ENCODE data around the gene S100A9.

S100A9 gene

GRCh38 chr1:153389973-153390879 is 32.6 kb downstream of the S100A9 start:
- Histone ChIP-seq H3K4me1 (peaks cover 28 to 100% (median 86%) of the 10 kb centered on the region in 10 experiments), H3K36me3 (no peaks in the 10 kb centered on the region; a peak in 1 of 22 replicates), H3K27me3 (no peaks in the 10 kb centered on the region), H3K9ac (peak overlapping the region in 8 of 11 experiments; percentile 50 to 78 (median 70); a peak in 13 of 22 replicates), H3K27ac (peak overlapping the region in 9 of 11 experiments; percentile 53 to 99 (median 97); a peak in 18 of 22 replicates), H3K4me2 (peak overlapping the region in 9 of 11 experiments; percentile 26 to 95 (median 85); a peak in 18 of 22 replicates), H4K20me1 (no peaks in the 10 kb centered on the region), H3K9me3 (replicated peaks in 1 of 11) (no peaks in the 10 kb centered on the region), H3K4me3 (peak overlapping the region in 6 of 10 experiments; percentile 11 to 66 (median 46); a peak in 12 of 20 replicates)
- no peak for TF ChIP-seq Cebpa-rat (IDR thresholded peaks at IDR 0.05)

DNA sequence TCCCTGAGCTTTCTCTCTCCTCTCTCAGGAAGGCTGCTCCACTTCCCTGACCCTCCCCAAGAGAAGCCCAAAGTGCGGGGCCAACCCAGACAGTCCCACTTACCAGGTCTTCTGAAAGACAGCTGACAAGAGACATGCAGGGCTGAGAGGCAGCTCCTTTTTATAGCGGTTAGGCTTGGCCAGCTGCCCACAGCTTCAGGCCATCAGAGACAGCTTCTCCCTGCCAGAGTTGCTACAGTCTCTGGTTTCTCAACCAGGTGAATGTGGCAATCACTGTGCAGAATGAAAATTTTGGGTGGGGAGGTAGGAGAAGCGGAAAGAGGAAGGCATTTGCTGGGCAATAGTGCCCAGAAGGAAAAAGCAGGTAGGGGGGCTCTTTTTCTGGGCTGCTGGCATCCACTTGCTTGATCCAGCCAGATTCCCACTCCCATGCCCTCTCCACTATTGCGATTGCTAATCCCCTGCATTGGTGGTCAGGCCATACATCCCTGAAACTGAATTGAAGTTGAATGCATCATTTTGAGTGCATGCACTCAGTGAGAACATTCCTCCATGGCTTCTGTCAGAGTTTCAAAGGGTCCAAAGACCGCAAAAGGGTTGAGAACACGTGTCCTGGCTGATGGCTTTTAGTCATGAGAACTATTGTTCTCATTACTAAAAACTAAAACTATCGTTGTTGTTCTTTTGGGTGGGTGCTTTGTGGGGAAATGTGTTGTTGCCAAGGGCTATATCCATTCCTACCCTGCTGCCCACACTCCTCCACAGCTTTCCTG is 33.5 kb downstream of the S100A9 start, which contains the start of gene S100A8:
Gene S100A8 (minus strand): TSS at position 136 of the 773 bp plus-strand sequence. CDS start 538 bp downstream, outside the sequence.
- peak within 1 kb of the TSS in 6 of 10 experiments; percentile 11 to 66 (median 46); a peak in 12 of 20 replicates for H3K4me3 ChIP-seq
- peak within 1 kb of the TSS in 9 of 11 experiments; percentile 26 to 95 (median 85); a peak in 18 of 22 replicates for H3K4me2 ChIP-seq
- peak within 1 kb of the TSS in 9 of 11 experiments; percentile 53 to 99 (median 97); a peak in 18 of 22 replicates for H3K27ac ChIP-seq
- TF ChIP-seq Cebpa-rat (IDR thresholded peaks at IDR 0.05): peak in 3 of 11 experiments; percentile 38 to 56 (median 43); a peak in 4 of 22 replicates
- peaks cover 29 to 100% (median 86%) of the 10 kb centered on the region in 10 experiments for H3K4me1 ChIP-seq
- H3K9ac ChIP-seq: peak within 1 kb of the TSS in 8 of 11 experiments; percentile 50 to 78 (median 70); a peak in 13 of 22 replicates
- no peaks in the 10 kb centered on the region; a peak in 1 of 22 replicates for H3K36me3 ChIP-seq
- H3K9me3 ChIP-seq (replicated peaks in 1 of 11): no peaks in the 10 kb centered on the region
- H3K27me3 ChIP-seq: no peaks in the 10 kb centered on the region
- H4K20me1 ChIP-seq: no peaks in the 10 kb centered on the region

GRCh38 chr1:153392258-153392657 is 34.6 kb downstream of the S100A9 start:
- TF ChIP-seq Cebpa-rat (IDR thresholded peaks at IDR 0.05): no peak
- H3K36me3 ChIP-seq: no peaks in the 10 kb centered on the region; a peak in 1 of 22 replicates
- no peak overlapping the region for H3K4me3 ChIP-seq
- no peak overlapping the region for H3K9ac ChIP-seq
- H3K4me1 ChIP-seq: peaks cover 33 to 100% (median 88%) of the 10 kb centered on the region in 10 experiments
- peak overlapping the region in 6 of 11 experiments; percentile 27 to 95 (median 89); a peak in 10 of 22 replicates for H3K4me2 ChIP-seq
- H3K9me3 ChIP-seq (replicated peaks in 1 of 11): no peaks in the 10 kb centered on the region
- no peaks in the 10 kb centered on the region for H3K27me3 ChIP-seq
- H4K20me1 ChIP-seq: no peaks in the 10 kb centered on the region
- peak overlapping the region in 4 of 11 experiments; percentile 97 to 99 (median 99); a peak in 7 of 22 replicates for H3K27ac ChIP-seq

DNA sequence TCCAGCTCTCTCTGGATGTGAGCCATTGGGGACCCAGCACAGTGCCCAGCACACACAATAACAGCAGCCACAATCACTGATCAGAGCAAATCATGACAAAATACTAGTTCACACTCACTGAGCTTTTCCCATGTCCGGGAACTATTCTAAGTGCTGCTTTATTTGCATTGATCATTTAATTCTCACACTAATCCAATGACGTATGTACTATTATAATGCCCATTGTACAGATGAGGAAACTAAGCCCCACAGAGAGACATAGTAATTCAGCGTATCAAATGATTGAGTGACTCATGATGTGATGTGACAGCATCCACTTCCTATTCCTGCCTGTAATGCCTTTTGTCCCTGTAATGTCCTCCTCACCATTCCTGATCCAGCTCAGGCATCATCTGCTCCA is 35.2 kb downstream of the S100A9 start:
- Histone ChIP-seq H3K27ac (peak overlapping the region in 5 of 11 experiments; percentile 15 to 99 (median 99); a peak in 7 of 22 replicates), H3K9me3 (replicated peaks in 1 of 11) (no peaks in the 10 kb centered on the region), H3K9ac (no peak overlapping the region), H4K20me1 (no peaks in the 10 kb centered on the region), H3K27me3 (no peaks in the 10 kb centered on the region), H3K4me3 (no peak overlapping the region), H3K4me2 (peak overlapping the region in 5 of 11 experiments; percentile 27 to 95 (median 90); a peak in 9 of 22 replicates), H3K4me1 (peaks cover 38 to 100% (median 88%) of the 10 kb centered on the region in 10 experiments), H3K36me3 (no peaks in the 10 kb centered on the region; a peak in 1 of 22 replicates)
- no peak for TF ChIP-seq Cebpa-rat (IDR thresholded peaks at IDR 0.05)

GRCh38 chr1:153393926-153394325 is 36.3 kb downstream of the S100A9 start:
- H3K4me1 ChIP-seq: peaks cover 40 to 100% (median 91%) of the 10 kb centered on the region in 10 experiments
- no peak overlapping the region for H3K9ac ChIP-seq
- H3K4me3 ChIP-seq: no peak overlapping the region
- peak overlapping the region; percentile 63 to 95 (median 72) for H3K4me2 ChIP-seq
- no peaks in the 10 kb centered on the region for H3K27me3 ChIP-seq
- H3K9me3 ChIP-seq (replicated peaks in 1 of 11): no peaks in the 10 kb centered on the region
- TF ChIP-seq Cebpa-rat (IDR thresholded peaks at IDR 0.05): no peak
- no peaks in the 10 kb centered on the region; a peak in 1 of 22 replicates for H3K36me3 ChIP-seq
- 0 out of 22 replicates have a peak overlapping the region, but pooled peaks of 2 of the 11 experiments have one; percentile 15 to 41 for H3K27ac ChIP-seq
- H4K20me1 ChIP-seq: no peaks in the 10 kb centered on the region

GRCh38 chr1:153394391-153394790 is 36.7 kb downstream of the S100A9 start:
- TF ChIP-seq Cebpa-rat (IDR thresholded peaks at IDR 0.05): no peak
- Histone ChIP-seq H3K4me1 (peaks cover 40 to 100% (median 89%) of the 10 kb centered on the region in 10 experiments), H3K27me3 (no peaks in the 10 kb centered on the region), H4K20me1 (no peaks in the 10 kb centered on the region), H3K9ac (no peak overlapping the region), H3K4me3 (no peak overlapping the region), H3K9me3 (replicated peaks in 1 of 11) (no peaks in the 10 kb centered on the region), H3K36me3 (no peaks in the 10 kb centered on the region; a peak in 1 of 22 replicates), H3K27ac (0 out of 22 replicates have a peak overlapping the region, but pooled peaks of 1 of the 11 experiments have one; percentile 41), H3K4me2 (peak overlapping the region; percentile 63 to 95 (median 72))

GRCh38 chr1:153395136-153395685 is 37.6 kb downstream of the S100A9 start:
- no peak for TF ChIP-seq Cebpa-rat (IDR thresholded peaks at IDR 0.05)
- Histone ChIP-seq H3K9ac (no peak overlapping the region; a peak in 1 of 22 replicates), H3K27ac (peak overlapping the region in 3 of 11 experiments; percentile 25 to 45 (median 41); a peak in 3 of 22 replicates), H3K4me3 (no peak overlapping the region), H3K4me2 (peak overlapping the region; percentile 63 to 95 (median 72)), H3K4me1 (peaks cover 40 to 100% (median 84%) of the 10 kb centered on the region in 10 experiments), H3K9me3 (replicated peaks in 1 of 11) (no peaks in the 10 kb centered on the region), H3K36me3 (no peaks in the 10 kb centered on the region; a peak in 1 of 22 replicates), H3K27me3 (no peaks in the 10 kb centered on the region), H4K20me1 (no peaks in the 10 kb centered on the region)

DNA sequence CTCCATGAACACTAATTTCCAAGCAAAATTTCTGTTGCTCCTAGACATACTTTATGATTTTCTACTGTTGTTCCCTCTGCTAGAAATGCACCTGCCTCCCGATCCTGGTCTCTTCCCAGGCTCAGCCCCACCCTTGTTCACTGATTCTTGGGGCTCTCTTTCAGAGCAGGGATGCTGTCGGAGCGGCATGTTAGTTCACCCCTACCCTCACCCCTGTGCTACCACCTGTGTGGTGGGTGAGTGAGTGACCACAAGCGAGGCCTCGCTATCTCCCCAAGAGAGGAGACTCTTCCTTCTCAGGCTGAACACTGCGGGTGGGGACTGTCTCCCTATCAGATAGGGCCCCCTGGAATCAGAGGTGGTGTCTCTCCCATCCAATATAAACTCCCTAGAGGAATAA is 38.1 kb downstream of the S100A9 start:
- Histone ChIP-seq H3K27ac (peak overlapping the region in 6 of 11 experiments; percentile 23 to 45 (median 26); a peak in 8 of 22 replicates), H3K27me3 (no peaks in the 10 kb centered on the region), H3K4me1 (peaks cover 40 to 98% (median 79%) of the 10 kb centered on the region in 10 experiments), H3K9me3 (replicated peaks in 1 of 11) (no peaks in the 10 kb centered on the region), H4K20me1 (no peaks in the 10 kb centered on the region), H3K4me2 (peak overlapping the region; percentile 63 to 95 (median 72)), H3K4me3 (no peak overlapping the region), H3K36me3 (no peaks in the 10 kb centered on the region), H3K9ac (peak overlapping the region in 2 of 11 experiments; percentile 1 to 6; a peak in 2 of 22 replicates)
- TF ChIP-seq Cebpa-rat (IDR thresholded peaks at IDR 0.05): no peak

Measured in BLaER1 treated with 17β-estradiol and CSF1 and Interleukin-3, amounts not matched to agents 10 nM and 100 nM (cell line).